HG03060 (cell line): ENCODE results near the gene ALDH3B1.

Experiments
- ATAC-seq: cut with Tn5 transposase; IDR thresholded peaks from one replicate; pipeline ENCODE4 v1.9.1; 2021; ENCODE audit warnings: low read depth, moderate number of reproducible peaks; ENCODE audit not compliant: unreplicated experiment

The ALDH3B1 gene

GRCh38 chr11:68041617-68042218, 31.6 kb downstream of the ALDH3B1 start:
- ATAC-seq: no peak

DNA sequence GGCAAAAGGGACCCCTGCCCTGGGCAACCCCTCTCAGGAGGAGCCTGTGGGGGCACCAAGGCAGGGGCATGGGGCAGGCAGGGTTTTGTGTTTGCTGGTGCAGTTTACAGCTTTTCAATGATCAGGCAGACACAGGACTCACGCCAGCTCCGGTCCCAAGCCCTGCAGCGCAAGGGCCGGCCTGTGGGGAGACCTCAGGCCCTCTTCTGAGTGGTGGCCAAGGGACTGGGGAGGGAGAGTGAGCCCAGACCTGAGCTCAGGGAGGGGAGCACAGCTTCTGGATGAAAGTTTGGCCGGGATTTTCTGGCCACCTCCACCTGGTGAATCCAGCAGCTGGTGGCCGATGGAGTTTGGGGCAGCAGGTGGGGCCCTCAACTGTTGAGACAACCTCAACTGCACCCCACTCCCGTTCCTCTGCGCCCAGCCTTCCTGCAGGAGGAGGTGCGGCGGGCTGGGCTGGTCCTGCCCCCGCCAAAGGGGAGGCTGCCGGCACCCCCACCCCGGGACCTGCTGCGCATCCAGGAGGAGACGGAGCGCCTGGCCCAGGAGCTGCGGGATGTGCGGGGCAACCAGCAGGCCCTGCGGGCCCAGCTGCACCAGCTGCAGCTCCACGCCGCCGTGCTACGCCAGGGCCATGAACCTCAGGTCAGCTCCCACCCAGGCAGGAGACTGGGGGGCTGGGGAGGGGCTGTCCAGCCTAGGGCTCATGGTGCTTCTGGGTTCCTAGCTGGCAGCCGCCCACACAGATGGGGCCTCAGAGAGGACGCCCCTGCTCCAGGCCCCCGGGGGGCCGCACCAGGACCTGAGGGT, 32.3 kb downstream of the ALDH3B1 start:
- no peak for ATAC-seq

- no peak for ATAC-seq
These were observed 32.9 kb downstream of the ALDH3B1 start for GRCh38 chr11:68043029-68043348.

DNA sequence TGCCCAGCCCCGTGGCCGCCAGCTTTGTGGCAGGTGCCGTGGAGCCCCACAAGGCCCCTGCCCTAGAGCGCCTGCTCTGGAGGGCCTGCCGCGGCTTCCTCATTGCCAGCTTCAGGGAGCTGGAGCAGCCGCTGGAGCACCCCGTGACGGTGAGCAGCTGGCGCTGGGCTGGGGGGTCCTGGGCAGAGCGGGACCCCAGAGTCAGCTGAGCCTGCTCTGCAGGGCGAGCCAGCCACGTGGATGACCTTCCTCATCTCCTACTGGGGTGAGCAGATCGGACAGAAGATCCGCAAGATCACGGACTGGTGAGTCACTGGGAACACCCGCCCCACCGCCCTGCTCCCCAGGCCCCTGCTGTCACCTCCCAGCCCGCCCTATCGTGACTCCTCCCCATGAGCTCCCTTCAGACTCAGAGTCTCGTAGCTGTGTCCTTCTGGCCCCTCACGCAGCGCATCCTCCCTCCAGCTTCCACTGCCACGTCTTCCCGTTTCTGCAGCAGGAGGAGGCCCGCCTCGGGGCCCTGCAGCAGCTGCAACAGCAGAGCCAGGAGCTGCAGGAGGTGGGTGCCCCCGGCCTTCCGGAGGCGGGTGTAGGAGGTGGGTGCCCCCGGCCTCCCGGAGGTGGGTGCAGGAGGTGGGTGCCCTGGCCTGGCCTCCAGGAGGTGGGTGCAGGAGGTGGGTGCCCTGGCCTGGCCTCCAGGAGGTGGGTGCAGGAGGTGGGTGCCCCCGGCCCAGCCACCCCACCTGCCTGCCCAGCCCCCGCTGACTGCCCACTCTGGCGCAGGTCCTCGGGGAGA, 33.4 kb downstream of the ALDH3B1 start:
- no peak for ATAC-seq

- ATAC-seq: no peak
These were observed 34.2 kb downstream of the ALDH3B1 start for GRCh38 chr11:68044145-68044813.

DNA sequence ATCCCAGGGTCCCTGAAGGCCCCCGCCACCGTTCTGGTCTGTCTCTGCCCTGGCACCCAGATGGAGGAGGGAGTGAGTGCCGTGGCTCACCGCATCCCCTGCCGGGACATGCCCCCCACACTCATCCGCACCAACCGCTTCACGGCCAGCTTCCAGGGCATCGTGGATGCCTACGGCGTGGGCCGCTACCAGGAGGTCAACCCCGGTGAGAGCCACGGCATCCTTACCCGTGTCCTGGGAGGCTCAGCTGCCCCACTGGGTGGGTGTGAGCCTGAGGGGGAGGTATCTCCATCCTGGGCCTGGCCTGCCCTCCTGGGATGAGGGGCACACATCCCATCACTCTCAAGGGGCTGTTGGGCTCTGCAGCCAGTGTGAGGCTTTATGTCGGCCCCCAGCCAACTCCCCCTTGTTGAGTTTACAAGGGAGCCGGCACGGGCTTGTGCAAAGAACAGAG, 34.8 kb downstream of the ALDH3B1 start:
- ATAC-seq: no peak

DNA sequence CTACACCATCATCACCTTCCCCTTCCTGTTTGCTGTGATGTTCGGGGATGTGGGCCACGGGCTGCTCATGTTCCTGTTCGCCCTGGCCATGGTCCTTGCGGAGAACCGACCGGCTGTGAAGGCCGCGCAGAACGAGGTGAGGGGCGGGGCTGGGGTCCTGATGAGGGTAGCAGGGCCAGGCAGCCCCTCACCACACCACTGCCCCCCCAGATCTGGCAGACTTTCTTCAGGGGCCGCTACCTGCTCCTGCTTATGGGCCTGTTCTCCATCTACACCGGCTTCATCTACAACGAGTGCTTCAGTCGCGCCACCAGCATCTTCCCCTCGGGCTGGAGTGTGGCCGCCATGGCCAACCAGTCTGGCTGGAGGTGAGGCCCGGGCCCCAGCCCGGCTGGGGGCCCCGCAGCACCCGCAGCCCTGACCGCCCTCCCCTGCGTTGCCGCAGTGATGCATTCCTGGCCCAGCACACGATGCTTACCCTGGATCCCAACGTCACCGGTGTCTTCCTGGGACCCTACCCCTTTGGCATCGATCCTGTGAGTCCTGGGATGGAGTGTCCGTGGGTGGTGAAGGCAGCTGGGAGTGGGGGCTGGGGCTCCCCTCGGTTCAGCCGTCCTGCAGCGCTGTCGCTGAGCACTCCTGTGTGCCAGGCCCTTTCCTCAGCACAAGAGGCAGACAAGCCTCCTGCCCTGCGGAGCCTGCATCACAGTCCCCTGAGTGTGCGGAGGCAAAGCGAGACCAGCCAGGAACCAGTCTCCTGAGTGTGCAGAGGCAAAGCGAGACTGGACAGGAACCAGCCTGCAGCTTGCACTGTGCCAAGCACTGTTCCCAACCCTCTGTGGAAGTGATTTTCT, 37.5 kb downstream of the ALDH3B1 start:
- no peak for ATAC-seq

DNA sequence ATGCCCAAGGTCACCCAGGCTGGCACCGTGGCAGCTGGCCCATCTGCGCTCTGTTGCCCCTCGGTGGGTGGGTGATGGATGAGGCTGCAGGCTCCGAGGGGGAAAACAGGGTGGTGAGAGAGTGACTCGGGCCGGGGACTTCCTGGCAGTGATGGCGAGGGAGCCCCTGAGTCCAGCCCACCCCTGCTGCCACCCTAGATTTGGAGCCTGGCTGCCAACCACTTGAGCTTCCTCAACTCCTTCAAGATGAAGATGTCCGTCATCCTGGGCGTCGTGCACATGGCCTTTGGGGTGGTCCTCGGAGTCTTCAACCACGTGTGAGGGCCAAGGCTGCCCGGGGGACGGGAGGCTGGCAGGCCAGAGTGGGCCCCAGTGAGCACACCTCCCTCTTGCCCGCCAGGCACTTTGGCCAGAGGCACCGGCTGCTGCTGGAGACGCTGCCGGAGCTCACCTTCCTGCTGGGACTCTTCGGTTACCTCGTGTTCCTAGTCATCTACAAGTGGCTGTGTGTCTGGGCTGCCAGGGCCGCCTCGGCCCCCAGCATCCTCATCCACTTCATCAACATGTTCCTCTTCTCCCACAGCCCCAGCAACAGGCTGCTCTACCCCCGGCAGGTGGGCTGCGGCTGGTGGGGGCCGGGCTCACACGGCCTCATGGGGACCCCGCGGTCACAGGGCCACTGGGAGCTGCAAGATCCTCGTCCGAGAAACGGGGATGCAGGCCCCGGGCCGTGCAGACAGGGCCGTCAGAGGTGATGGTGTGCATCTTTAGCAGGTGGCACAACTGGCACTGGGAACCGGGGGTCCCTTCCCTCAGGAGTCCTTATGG, 38.8 kb downstream of the ALDH3B1 start:
- no peak for ATAC-seq

DNA sequence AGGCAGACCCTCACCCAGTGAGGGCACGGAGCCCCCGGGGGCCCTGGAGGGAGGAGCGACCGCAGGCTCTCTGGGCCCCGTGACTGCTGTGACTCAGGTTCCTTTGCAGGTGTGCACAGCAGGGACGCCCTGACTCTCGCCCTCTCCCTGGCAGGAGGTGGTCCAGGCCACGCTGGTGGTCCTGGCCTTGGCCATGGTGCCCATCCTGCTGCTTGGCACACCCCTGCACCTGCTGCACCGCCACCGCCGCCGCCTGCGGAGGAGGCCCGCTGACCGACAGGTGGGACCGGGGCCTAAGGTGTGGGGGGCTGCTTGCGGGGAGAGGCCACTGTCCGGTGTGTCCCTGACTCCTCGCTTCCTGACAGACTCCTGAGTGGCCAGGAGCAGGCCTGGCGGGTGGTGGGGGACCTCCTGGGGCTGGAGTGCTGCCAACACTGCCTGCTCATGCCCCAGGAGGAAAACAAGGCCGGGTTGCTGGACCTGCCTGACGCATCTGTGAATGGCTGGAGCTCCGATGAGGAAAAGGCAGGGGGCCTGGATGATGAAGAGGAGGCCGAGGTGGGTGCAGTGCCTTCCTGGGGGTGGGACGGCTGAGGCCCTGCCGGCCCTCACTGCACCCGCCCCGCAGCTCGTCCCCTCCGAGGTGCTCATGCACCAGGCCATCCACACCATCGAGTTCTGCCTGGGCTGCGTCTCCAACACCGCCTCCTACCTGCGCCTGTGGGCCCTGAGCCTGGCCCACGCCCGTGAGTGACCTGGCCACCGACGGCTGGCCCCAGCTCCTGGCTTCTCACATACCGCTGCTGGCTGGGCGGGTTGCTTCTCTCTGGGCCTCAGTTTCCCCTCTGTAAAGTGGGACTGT, 39.6 kb downstream of the ALDH3B1 start:
- no peak for ATAC-seq

GRCh38 chr11:68050371-68050841, 40.3 kb downstream of the ALDH3B1 start:
- ATAC-seq: no peak

DNA sequence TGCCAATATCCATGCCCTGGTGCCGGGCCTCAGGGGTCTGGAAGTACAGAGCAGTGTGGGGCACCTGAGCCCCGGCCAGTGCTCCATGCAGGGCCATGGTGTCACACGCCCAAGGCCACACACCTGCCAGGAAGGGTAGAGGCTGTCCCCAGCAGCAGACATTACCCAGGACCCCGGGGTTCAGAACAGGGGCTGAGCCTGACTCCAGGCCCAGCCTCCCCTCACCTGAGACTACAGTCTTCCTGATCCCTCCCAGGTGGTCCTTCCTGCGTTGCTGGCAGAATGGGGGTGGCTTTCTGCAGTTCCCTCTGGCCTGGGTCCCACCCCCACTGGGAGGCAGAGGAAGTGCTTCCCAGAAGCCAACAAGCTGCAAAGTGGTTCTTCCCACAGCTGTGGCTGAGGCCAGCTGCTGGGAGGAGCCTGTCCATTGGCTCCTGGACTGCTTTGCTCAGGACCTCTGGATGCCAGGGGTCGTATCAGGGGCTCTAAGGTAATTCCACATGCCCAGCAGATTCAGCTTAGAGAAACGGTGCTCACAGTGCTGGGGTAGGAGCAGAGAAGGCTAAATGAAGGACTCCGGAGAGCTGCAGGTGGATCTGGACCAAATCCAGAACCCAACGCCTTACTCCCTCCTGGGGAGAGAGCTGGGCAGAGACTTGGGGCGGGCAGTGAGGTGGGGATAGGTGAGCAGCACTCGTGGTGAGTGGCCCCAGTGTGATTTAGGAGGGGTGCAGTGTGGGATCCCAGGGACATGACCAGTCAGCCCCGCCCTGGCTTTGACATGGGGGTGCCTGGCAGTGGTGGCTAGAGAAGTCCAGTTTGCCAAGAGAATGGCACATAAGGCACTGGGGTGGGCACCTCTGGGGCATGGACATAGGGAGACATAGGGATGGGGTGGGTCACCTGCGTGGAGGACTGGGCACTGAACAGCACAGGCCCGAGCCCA, 41.3 kb downstream of the ALDH3B1 start:
- no peak for ATAC-seq

GRCh38 chr11:68052137-68052873, 42.2 kb downstream of the ALDH3B1 start:
- ATAC-seq: no peak

- ATAC-seq: no peak
These were observed 43.0 kb downstream of the ALDH3B1 start for GRCh38 chr11:68053117-68053516.

- ATAC-seq: no peak
These were observed 44.1 kb downstream of the ALDH3B1 start for GRCh38 chr11:68053981-68054812.
